Right kidney (tissue), 1 donor: ENCODE measurements around the gene TSKS.
"Not testable (repeated sequence)": the region's sequence is repeated elsewhere in the genome, so short reads cannot be mapped to it uniquely, and the experiment has no call there.

Source experiments
- DNase-seq: peaks from one replicate; pipeline ENCODE4 v3.0.0-alpha.2; 2016

The TSKS gene

DNA sequence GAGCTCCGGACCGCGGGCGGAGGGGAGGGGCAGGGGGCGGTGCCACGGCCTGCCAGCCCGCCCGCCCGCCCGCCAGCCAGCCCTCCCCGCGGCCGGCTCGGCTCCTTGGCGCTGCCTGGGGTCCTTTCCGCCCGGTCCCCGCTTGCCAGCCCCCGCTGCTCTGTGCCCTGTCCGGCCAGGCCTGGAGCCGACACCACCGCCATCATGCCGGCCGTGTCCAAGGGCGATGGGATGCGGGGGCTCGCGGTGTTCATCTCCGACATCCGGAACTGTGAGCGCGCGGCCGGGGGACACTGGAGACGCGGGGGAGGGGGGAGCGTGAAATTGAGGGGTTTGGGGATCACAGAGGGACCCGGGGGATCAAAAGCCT, 3.8 kb upstream of the TSKS start, which contains the start of gene AP2A1:
AP2A1 (plus strand) TSS at position 72 of the 370 bp plus-strand sequence; CDS start at position 205, 133 bp downstream.
- DNase-seq: no peak

GRCh38 chr19:49766007-49766929, 3.2 kb upstream of the TSKS start:
- DNase-seq: peak; percentile 90

DNA sequence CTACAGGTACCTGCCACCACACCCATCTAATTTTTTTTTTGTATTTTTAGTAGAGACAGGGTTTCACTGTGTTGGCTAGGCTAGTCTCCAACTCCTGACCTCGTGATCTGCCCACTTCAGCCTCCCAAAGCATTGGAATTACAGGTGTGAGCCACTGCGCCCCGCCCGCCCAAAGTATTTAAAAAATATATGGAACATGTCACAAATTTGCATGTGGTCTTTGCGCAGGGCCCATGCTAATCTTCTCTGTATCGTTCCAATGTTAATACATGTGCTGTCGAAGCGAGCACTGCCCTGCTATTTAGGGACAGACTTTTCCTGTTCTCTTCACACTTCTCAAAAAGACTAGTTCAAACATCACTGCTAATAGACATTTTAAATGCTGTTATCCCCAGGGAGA, 1.2 kb upstream of the TSKS start:
- no peak for DNase-seq

DNA sequence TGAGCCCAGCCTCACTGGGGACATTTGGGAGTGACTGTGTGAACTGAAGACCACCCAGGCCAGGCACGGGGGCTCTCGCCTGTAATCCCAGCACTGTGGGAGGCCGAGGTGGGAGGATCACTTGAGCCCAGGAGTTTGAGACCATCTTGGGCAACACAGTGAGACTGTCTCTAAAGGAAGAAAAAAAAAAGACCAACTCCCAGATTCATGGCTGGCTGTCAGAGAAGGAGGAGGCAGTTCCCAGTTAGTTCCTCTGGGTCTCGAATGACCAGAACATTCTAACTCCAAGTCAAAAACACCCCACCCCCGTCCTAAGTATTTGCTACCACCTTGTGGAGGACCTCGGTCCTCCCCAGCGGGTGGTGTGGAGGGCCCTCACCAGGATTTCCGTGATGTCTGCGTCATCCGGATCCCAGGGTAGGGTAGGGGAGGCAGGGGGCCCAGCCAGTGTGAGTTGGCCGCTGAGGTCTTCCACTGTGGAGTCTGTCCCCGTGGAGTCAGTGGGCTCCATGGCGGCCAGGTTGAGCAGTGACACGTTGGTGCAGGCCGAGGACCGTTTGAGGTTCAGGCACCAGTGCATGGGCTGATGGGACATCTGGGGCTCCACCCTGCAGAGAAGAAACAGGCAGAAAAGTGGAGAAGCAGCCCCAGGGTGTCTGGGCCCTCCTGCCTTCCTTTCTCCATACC, 1.3 kb downstream of the TSKS start:
- no peak for DNase-seq

DNA sequence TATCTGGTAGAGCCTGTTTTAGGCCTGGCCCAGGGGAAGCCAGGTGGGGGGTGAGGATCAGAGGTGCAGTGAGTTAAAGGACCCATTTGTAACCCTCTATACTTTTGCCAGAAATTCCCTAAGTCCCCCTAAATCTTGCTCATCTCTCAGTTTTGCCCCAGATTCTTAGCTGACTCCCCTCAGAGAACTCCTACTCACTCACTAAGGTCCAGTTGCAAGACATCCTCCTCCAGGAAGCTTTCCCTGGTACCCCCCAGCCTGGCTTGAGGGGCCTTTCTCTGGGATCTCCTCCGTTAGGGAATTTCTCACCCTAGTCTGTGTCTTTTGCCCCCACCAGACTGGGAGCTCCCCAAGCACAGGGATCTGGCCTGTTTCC, 1.9 kb downstream of the TSKS start:
- no peak for DNase-seq

GRCh38 chr19:49758292-49758691, 4.8 kb downstream of the TSKS start:
- DNase-seq: no peak

DNA sequence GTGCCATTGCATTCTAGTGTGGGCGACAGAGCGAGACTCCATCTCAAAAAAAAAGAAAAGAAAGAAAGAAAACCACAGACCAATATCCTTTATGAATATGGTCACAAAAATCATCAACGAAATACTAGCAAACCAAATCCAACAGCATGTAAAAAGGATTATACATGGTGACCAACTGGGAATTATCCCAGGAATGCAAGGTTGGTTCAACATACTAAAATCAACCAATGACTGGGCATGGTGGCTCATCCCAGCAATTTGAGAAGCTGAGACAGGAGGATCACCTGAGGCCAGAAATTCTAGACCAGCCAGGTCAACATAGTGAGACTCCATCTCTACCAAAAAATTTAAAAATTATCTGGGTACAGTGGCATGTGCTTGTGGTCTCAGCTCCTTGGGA, 7.2 kb downstream of the TSKS start:
- DNase-seq: no peak

- DNase-seq: no peak
Measured at GRCh38 chr19:49752701-49753100, 10.4 kb downstream of the TSKS start.

GRCh38 chr19:49749771-49750170, 13.3 kb downstream of the TSKS start:
- DNase-seq: no peak

DNA sequence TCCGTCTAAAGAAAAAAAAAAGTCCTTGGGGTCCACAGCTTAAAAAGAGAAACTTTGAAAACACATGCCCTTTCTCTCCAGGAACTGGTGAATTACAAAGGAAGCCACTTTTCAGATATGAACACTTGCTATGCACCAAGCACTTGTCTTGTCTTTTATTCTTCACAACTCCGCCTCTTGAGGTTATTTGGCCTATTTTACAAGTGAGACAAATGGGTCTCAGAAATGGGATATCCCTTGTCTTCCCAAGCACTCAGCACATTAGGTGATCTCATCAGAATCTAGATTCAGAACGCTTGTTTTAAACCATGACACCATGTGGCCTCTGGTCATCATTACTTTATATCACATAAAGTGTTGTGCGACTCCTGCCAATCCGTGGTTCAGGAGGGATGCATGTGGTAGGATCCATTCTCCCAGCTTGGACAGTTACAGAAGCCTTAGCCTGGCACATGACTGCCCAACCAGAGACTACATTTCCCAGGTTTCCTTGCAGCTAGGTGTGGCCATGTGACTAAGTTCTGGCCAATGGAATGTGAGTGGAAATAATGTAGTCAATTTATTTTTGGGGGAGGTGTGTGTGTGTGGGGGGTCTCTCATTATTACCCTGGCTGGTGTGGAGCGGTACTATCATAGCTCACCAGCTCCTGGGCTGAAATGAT, 13.9 kb downstream of the TSKS start:
- DNase-seq: no peak

- no peak for DNase-seq
Measured at GRCh38 chr19:49746206-49746958, 16.7 kb downstream of the TSKS start.

GRCh38 chr19:49744946-49745381, 18.1 kb downstream of the TSKS start:
- no peak for DNase-seq

DNA sequence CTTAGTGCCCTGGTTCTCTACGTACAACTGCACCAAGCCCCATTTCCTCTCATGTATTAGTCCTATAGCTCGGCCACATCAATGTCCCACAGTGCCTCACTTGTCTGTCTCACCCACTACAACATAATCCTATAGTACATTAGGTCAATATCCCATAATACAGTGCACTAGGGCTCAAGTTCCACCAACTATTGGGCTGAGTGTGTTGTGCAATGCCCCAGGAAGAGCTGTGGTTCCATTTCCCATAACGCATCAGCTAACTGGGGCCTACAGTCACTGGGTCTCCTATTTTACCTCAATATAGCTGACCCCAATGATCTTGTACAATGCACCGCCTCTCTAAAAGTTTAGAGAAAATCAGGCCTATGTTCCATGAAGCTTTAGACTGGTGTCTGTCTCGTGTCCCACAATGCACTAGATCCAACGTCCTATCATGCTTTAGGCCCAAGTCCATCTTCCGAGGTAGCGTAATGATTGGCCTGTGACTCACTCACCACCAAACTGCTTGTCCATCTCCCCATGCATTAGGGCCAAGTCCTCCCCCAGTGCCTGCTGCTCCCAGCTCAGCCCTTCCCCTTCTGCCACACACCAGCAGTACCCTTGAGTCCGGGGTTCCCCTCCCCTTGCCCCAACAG, 21.8 kb downstream of the TSKS start:
- DNase-seq: no peak

- no peak for DNase-seq
Measured at GRCh38 chr19:49739933-49740332, 23.2 kb downstream of the TSKS start.

DNA sequence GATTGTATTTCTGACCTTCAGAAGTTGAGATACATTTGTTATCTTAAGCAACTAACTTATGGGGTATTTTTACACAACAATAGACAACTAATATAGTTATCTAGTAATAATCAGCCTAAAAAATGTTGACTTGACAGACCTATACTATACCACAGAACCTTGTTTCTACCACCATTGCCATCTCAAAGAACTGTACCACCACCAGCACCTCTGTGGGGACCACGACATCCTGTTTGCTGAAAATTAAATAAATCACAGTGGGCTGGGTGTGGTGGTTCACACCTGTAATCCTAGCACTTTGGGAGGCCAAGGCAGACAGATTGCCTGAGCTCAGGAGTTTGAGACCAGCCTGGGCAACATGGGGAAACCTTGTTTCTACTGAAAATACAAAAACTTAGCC, 24.0 kb downstream of the TSKS start:
- no peak for DNase-seq

- DNase-seq: no peak
Measured at GRCh38 chr19:49738268-49738667, 24.8 kb downstream of the TSKS start.

DNA sequence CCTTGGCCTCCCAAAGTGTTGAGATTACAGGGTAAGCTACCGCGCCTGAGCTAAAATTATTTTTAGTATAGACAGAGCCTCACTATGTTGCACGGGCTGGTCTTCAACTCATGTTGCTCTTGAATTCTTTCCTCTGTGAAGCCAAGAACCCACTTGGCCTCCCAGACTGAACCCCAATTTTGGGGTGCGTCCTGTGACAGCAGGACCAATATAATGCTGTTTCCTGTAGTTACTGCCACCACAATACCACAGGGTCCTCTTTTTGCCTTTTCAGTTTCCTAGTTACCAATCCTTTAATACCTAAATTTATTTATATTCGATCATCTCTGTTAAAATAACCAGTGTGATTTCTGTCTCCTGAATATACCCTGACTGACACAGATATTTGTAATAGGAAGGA, 32.9 kb downstream of the TSKS start:
- no peak for DNase-seq

- no peak for DNase-seq
Measured at GRCh38 chr19:49727217-49728030, 35.7 kb downstream of the TSKS start.

DNA sequence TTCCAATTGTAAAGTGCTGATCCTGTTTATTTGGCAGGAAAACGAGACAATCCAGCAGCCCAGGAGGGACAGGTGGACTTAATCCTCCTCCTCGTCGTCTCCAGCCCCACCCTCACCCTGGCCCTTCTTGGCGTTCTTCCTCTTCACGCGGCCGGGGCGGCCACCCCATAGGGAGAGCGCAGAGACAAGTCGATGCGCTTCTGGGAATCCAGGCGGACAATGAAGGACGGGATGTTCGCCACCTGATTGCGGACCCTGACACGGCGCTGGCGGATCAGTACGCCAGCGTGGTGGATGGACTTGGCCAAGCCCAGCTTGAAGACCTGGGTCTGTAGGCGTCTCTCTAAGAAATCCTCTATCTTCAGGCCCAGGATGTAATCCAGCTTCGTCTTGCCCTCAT, 43.7 kb downstream of the TSKS start:
- not testable (repeated sequence) for DNase-seq

DNA sequence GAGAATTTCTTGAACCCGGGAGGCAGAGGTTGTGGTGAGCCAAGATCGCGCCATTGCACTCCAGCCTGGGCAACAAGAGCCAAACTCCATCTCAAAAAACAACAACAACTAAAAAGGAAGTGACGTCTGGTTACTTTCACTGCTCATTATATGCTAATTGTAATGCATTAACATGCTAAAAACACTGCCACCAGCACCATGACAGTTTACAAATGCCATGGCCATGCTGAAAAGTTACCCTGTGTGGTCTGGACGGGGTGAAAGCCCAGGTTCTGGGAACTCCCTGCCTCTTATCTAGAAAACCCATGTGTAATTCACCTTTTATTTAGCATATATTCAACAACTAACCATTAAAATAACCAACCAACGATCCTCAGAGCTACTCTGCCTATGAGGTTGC, 44.1 kb downstream of the TSKS start:
- no peak for DNase-seq

- no peak for DNase-seq
Measured at GRCh38 chr19:49718511-49718910, 44.6 kb downstream of the TSKS start.
